Activated naive CD4-positive, alpha-beta T cell treated with Interleukin-2 at 50 U/mL for 16 hours (primary cell): Measurements from ENCODE around the gene IL5RA.

ENCODE experiments used
- DNase-seq: peaks from one replicate; pipeline ENCODE4 v3.0.0-alpha.2; 2020

IL5RA gene

GRCh38 chr3:3105815-3106214 is 4.4 kb downstream of the IL5RA start:
- DNase-seq, result no peak

GRCh38 chr3:3105246-3105645 is 4.9 kb downstream of the IL5RA start:
- no peak for DNase-seq

- no peak for DNase-seq
Measured at GRCh38 chr3:3102751-3103150, 7.4 kb downstream of the IL5RA start.

DNA sequence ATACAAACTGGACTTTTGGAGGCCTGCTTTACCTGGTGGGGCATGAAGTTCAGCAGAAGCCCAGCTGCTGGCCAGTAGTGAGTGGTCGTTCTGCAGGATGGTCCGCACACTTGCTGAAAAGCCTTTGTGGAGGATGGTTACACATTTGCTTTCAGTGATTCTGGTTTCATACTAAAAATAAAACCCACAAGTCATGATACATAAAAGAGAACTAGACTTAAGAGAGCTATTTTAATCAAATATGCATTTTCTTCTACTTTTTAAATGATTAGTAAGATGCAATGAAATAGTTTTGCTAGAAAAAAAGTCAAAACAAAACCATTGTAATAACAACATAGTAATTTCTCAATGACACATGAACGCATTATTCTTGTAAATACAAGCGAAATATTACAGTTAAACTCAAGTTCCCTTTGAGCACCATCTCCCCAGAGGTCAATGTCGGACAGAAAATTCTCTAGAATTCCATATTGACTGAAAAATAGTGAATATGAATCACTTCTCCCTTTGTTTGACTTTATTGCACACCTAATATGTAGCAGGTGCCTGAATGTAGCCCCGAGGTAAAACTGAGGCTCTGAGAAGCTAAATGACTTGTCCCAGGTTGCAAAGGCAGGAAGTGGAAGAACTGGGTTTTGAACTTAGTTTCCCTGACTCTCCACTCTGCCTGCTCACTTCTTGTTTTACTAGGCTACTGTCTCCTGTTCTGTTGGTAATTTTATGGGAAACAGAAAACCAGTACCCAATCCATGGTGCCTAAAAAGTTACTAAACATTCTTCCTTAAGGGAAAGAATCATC is 8.3 kb downstream of the IL5RA start:
- DNase-seq, result no peak

GRCh38 chr3:3097958-3098357 is 12.2 kb downstream of the IL5RA start:
- DNase-seq, result no peak

- DNase-seq, result no peak
Measured at GRCh38 chr3:3089017-3089416, 21.2 kb downstream of the IL5RA start.

DNA sequence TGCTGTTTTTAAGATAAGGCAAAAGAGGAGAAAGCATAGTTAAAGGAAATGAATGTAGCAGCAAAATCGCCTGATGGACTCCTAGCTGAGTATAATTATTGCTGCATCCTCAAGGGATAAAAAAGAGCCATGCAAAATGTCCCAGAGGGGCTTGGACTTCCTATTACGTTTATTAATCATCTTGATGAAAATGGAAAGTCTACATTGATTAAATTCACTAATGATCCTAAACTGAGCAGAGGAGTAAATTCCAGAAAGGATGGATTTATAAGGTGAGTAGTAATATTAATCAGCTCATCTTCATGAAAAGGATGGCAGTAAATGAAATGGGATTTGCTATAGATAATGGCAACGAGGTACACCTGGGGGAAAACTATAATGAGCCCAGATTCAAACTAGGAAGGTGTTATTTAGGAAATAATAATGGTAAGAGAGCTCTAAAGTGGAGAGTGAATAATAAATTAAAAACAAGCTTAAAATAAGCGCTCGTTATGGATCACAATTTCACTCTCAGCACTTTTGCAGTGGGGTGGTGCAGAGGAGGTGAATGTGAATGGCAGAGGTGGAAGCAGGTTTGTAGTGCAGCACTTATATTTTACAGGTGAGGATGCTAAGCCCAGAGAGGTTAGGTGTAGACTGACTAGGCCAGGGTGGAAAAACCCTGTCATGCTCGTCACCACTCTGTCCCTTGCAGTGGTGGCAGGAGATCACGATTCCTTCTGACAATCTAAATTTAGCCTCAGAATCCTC is 22.3 kb downstream of the IL5RA start:
- no peak for DNase-seq

DNA sequence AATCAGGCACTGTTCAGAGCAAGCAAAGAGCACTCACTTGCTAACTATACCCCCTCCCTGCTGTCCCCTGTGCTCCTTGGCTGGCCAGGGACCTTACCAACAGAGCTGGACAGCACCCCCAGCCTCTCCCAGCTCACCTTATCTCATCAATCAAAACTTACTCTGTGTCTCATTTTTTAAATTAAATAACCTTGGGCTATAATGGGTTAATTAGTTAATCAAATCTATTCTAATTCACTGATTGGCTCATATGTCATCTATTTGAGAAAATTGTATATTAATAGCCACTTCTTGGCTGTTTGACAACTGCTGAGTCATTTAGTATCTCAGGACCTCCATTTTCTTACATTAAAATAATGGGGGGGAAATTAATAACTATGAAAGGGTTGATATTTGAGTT is 22.9 kb downstream of the IL5RA start:
- no peak for DNase-seq

DNA sequence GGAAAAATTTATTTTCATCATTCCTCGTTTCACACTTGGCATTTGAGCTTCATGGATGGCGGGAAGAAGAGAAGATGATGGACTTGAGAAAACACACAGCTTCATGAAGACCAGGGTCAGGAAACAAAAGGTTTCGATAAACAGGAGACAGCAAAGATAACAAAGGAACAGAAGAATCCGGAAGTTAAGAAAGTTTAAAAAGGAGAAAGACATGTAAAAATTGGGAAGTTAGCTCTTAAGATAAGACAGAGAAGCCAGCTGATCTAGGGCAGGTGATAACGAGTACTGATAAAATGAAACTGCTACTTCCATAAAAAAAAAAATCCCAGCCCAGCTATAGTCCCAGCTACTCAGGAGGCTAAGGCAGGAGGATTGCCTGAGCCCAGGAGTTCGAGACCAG is 23.9 kb downstream of the IL5RA start:
- no peak for DNase-seq

DNA sequence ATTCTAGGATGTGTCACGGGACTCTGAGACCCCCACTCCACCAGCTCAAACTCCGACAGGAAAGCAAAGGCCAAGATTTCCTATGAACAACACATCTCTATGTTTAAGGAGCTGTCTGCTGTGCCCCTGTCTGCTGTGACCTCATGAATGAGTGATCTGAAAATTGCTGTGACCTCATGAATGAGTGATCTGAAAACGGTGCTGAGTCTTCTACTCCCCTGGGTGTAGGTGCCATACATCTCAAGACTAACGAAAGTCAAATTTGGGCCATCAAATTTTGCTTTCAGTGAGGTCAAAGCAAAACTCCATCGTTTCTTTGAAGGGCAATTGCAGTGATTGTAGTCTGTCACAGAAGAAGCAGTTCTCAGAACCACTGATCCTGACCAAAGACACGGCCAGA is 24.4 kb downstream of the IL5RA start:
- DNase-seq, result no peak

GRCh38 chr3:3084890-3085289 is 25.3 kb downstream of the IL5RA start:
- no peak for DNase-seq

- DNase-seq, result no peak
Measured at GRCh38 chr3:3082234-3082924, 27.8 kb downstream of the IL5RA start.

DNA sequence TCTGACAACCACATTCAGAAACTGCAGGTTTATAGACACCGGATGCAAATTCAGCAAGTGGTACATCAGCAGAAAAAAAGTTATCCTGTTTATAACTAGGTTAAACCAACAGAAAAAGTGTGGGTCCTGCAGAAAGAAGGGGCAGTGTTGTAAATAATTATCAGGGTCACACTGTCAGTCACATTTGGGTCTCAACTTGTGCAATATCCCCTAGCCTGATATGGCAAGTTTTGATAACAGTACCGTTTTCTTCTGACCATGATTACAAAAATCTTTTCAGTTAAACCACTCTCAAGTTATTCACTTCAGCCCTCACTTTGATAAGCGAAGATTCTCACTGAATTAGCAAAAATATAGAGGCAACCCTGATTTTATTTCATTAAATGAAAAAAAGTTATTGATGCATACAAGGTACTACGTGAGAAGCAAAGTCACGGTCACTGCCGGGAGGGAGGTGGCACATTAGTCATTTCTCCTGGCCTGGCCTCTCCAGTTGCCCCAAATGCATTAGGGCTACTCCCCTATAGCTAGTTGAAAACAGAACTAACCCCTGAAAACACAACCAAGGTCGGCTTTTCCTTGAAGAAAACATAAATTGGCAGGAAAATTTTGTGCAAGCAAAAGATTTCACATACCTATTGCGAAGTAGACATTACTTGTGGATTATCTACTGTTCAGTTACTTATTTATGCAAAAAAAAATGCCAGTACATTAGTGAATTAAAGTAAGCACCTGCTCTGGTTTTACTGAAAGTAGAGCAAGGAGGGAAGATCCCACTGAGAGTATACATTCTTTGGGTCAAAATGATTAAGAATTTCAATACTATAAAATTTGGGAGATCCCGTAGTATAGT is 28.6 kb downstream of the IL5RA start:
- no peak for DNase-seq

- DNase-seq, result no peak
Measured at GRCh38 chr3:3080309-3080708, 29.9 kb downstream of the IL5RA start.

DNA sequence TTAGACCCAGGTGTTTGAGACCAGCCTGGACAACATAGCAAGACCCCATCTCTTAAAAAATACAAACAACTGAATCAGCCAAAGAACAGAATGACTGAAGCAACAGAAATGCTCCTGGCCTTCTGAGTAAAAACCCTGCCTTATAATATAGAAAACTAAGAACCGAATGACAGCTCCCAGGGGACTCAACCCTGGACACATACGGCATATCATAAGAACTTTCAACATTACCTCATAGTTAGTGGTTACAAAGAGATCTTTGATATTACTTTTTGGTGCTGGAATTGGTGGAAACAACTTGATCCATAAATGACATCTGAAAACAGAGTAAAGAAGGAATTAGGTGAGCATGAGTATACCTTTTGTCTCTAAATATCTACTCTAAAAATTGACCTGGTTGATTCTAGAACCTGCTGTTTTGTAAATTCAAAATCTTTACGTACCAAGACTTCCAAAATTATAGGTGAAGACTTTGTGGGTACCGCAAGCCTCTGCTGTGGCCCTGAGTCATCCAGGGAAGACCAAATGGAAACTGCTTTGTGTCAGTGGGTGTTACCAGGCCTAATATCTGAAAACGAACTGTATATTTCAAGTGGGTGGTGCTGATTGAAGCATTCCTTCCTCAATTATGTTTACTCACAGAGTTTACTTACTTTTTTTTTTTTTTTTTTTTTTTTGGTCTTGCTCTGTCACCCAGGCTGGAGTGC is 35.5 kb downstream of the IL5RA start:
- no peak for DNase-seq

DNA sequence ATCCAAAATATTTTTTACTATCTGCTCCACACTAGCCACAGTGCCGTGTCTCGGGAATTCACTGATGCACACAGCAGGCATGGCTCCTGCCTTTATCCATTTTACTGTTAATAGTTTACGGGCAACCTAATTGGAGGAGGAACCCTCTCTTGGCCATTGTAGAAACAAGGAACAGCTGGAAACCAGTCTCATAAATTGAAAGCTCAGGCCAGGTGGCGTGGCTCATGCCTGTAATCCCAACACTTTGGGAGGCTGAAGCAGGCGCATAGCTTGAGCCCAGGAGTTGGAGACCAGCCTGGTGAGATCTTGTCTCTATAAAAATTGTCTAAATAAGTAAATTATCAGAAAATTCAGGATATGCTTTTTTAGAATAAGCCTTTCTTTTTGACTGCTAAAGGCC is 39.0 kb downstream of the IL5RA start:
- DNase-seq, result no peak

GRCh38 chr3:3069723-3070122 is 40.5 kb downstream of the IL5RA start:
- DNase-seq, result no peak

GRCh38 chr3:3068358-3068881 is 41.8 kb downstream of the IL5RA start:
- no peak for DNase-seq

- DNase-seq, result no peak
Measured at GRCh38 chr3:3066910-3067309, 43.3 kb downstream of the IL5RA start.

DNA sequence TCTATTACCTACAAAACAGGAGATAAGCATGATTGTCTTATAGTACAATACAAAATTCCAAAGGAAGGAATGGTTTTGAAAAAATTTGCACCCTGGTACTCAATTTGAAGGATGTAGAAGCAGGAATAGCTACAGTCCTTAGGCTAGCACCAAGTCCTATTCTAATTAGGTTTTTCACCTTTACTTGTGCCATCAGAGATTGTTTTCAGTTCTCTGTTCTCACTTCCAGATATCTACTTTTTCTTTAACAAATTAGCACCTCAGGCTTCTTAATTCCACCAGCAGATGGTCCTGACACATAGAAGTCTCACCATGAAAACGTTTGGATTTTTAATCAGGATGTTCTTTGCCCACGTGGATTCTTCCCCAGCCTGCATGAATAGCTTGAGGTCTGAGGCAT is 43.8 kb downstream of the IL5RA start:
- DNase-seq, result no peak

- DNase-seq, result no peak
Measured at GRCh38 chr3:3065876-3066275, 44.3 kb downstream of the IL5RA start.

DNA sequence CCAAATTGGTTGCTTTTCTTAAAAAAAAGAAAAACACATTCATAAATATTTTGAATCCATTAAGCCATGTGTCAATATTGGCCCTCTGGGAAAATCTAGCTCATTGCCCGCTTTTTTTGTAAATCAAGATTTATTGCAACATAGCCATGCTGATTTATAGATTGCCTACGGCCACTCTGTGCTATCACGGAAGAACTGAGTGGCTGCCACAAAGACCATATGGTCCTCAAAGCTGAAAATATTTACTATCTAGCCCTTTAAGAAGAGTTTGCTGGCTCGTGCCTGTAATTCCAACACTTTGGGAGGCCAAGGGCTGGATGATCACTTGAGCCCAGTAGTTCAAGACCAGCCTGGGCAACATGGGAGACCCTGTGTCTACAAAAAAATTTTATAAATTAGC is 45.9 kb downstream of the IL5RA start:
- DNase-seq, result no peak
